Astrocyte (in vitro differentiated cells and primary cell): ENCODE data around the gene CEP97. TPM values are rescaled to one million over a fixed set of nuclear protein-coding genes. Genes with fewer than 3 reads are reported as not detected.
"Not testable (repeated sequence)": the region's sequence is repeated elsewhere in the genome, so short reads cannot be mapped to it uniquely, and the experiment has no call there.

Source experiments
- DNase-seq: peaks from one replicate; pipeline ENCODE4 v3.0.0-alpha.2; 2010; ENCODE audit warnings: low read depth
- FAIRE-seq: peaks from 2 replicates; lab custom pipeline; 2011; peaks lifted over from hg19 to GRCh38; lab: Jason Lieb, UNC
- H2AFZ ChIP-seq: 2 replicates; pipeline ENCODE4 v1.6.0; 2012; ENCODE audit warnings: low read depth, low read length, inconsistent platforms
- H3K27ac ChIP-seq: 2 replicates; pipeline ENCODE4 v1.5.1; 2011; ENCODE audit warnings: low read depth, low read length, inconsistent platforms
- H3K27me3 ChIP-seq: 2 replicates; pipeline ENCODE4 v1.6.0; 2011; ENCODE audit warnings: low read length, inconsistent platforms; ENCODE audit not compliant: insufficient read depth
- H3K36me3 ChIP-seq: 2 replicates; pipeline ENCODE4 v1.5.1; 2011; ENCODE audit warnings: low read length, inconsistent platforms; ENCODE audit not compliant: insufficient read depth
- H3K4me1 ChIP-seq: 2 replicates; pipeline ENCODE4 v1.5.1; 2011; ENCODE audit warnings: low read length, inconsistent platforms; ENCODE audit not compliant: insufficient read depth
- H3K4me2 ChIP-seq: 2 replicates; pipeline ENCODE4 v1.6.0; 2012; ENCODE audit warnings: low read length, inconsistent platforms
- H3K4me3 ChIP-seq: 2 replicates; pipeline ENCODE4 v1.5.1; 2011; ENCODE audit warnings: low read depth, mild to moderate bottlenecking, low read length, inconsistent platforms; ENCODE audit not compliant: insufficient read depth
- H3K79me2 ChIP-seq: 2 replicates; pipeline ENCODE4 v1.6.0; 2012; ENCODE audit warnings: mild to moderate bottlenecking, low read length, inconsistent platforms; ENCODE audit not compliant: insufficient read depth
- H3K9ac ChIP-seq: 2 replicates; pipeline ENCODE4 v1.6.0; 2012; ENCODE audit warnings: mild to moderate bottlenecking, low read length, inconsistent platforms
- H3K9me3 ChIP-seq: 2 replicates; pipeline ENCODE4 v1.5.1; 2012; ENCODE audit warnings: low read depth, mild to moderate bottlenecking, low read length, inconsistent platforms; ENCODE audit not compliant: insufficient read depth
- H4K20me1 ChIP-seq: 2 replicates; pipeline ENCODE4 v1.6.0; 2012; ENCODE audit warnings: low read length, inconsistent platforms; ENCODE audit not compliant: insufficient read depth
- H3K27ac Mint-ChIP-seq: one replicate; pipeline ENCODE4 v1.8.0; 2021; ENCODE audit warnings: mild to moderate bottlenecking, mixed read lengths; ENCODE audit not compliant: unreplicated experiment
- H3K27me3 Mint-ChIP-seq: one replicate; pipeline ENCODE4 v1.8.0; 2021; ENCODE audit warnings: low read depth, mixed read lengths; ENCODE audit not compliant: unreplicated experiment
- H3K36me3 Mint-ChIP-seq: one replicate; pipeline ENCODE4 v1.8.0; 2021; ENCODE audit warnings: low read depth, mixed read lengths; ENCODE audit not compliant: unreplicated experiment
- H3K4me1 Mint-ChIP-seq: one replicate; pipeline ENCODE4 v1.8.0; 2021; ENCODE audit warnings: low read depth, mixed read lengths; ENCODE audit not compliant: unreplicated experiment
- H3K4me3 Mint-ChIP-seq: one replicate; pipeline ENCODE4 v1.8.0; 2021; ENCODE audit warnings: mild to moderate bottlenecking, moderate library complexity, mixed read lengths; ENCODE audit not compliant: unreplicated experiment
- H3K9me3 Mint-ChIP-seq: one replicate; pipeline ENCODE4 v1.8.0; 2021; ENCODE audit warnings: mild to moderate bottlenecking, mixed read lengths; ENCODE audit not compliant: unreplicated experiment
- EZH2 ChIP-seq: IDR thresholded peaks from 2 replicates; pipeline ENCODE4 v1.6.1; 2012; ENCODE audit warnings: mild to moderate bottlenecking, low read length, inconsistent platforms; ENCODE audit not compliant: insufficient read depth
- total RNA-seq: library from RNA; stranded (reverse); gene quantifications from 2 replicates; pipeline ENCODE4 v1.2.1, GENCODE V29; 2021
- TF ChIP-seq, protein P1 (sequence below): IDR thresholded peaks from 2 replicates; pipeline ENCODE4 v1.5.1; 2011; ENCODE audit warnings: low read depth, mild to moderate bottlenecking, inconsistent platforms, low read length, moderate library complexity; ENCODE audit not compliant: insufficient read depth

CEP97 gene
- total RNA-seq, 1 donor from 2014 or later, result 11.5 TPM

GRCh38 chr3:101758224-101758623 lies 33.8 kb downstream of the CEP97 start:
- Histone ChIP-seq H3K9me3 (no peaks in the 10 kb centered on the region), H3K27me3 (no peaks in the 10 kb centered on the region), H3K79me2 (no peaks in the 10 kb centered on the region), H3K27ac (no peak overlapping the region), H4K20me1 (no peaks in the 10 kb centered on the region), H3K9ac (no peak overlapping the region), H2AFZ (no peak overlapping the region), H3K36me3 (peaks cover 32% of the 10 kb centered on the region), H3K4me1 (no peaks in the 10 kb centered on the region), H3K4me3 (no peak overlapping the region), H3K4me2 (no peak overlapping the region)
- peaks cover 21% of the 10 kb centered on the region for H3K36me3 Mint-ChIP-seq
- FAIRE-seq, result no peak
- TF ChIP-seq, protein P1, sequence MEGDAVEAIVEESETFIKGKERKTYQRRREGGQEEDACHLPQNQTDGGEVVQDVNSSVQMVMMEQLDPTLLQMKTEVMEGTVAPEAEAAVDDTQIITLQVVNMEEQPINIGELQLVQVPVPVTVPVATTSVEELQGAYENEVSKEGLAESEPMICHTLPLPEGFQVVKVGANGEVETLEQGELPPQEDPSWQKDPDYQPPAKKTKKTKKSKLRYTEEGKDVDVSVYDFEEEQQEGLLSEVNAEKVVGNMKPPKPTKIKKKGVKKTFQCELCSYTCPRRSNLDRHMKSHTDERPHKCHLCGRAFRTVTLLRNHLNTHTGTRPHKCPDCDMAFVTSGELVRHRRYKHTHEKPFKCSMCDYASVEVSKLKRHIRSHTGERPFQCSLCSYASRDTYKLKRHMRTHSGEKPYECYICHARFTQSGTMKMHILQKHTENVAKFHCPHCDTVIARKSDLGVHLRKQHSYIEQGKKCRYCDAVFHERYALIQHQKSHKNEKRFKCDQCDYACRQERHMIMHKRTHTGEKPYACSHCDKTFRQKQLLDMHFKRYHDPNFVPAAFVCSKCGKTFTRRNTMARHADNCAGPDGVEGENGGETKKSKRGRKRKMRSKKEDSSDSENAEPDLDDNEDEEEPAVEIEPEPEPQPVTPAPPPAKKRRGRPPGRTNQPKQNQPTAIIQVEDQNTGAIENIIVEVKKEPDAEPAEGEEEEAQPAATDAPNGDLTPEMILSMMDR, result no peak
- no peak for TF ChIP-seq EZH2
- H3K27me3 Mint-ChIP-seq, result no peaks in the 10 kb centered on the region
- H3K9me3 Mint-ChIP-seq, result peaks cover 2% of the 10 kb centered on the region
- DNase-seq, result no peak
- no peaks in the 10 kb centered on the region for H3K4me1 Mint-ChIP-seq
- no peak overlapping the region for H3K27ac Mint-ChIP-seq
- no peak overlapping the region for H3K4me3 Mint-ChIP-seq

DNA sequence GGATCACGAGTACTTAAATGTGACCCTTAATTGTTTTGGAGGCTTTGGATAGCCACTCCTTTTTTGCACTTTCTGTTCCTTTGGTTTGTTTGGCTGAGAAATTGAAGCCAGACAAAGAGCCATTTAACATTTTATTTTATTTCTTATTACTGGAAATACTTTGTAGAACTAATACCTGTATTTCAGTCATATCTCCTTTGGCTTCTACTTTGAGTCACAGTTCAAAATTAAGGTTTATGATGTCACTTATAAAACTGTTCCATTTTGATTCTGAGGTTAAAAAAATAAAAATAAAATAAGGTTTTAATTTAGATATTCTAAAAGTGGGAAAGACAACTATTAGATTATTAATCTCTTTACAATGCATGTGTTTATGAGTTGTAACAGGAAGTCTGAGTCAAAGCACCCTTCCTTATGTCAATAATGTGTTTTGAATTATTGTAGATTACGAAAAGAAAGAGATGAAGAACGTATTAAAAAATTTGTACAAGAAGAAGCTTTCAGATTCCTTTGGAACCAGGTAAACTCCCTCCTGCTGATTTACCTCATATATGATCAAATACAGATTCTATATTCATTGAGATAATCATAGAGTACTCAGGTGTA lies 37.7 kb downstream of the CEP97 start:
- no peak for TF ChIP-seq EZH2
- TF ChIP-seq, protein P1, result no peak
- H3K79me2 ChIP-seq, result no peaks in the 10 kb centered on the region
- Mint-ChIP-seq H3K27me3 (no peaks in the 10 kb centered on the region), H3K9me3 (peaks cover 2% of the 10 kb centered on the region), H3K36me3 (peaks cover 13% of the 10 kb centered on the region), H3K4me1 (no peaks in the 10 kb centered on the region), H3K27ac (no peak overlapping the region), H3K4me3 (no peak overlapping the region)
- H3K4me2 ChIP-seq, result no peak overlapping the region
- H3K27me3 ChIP-seq, result no peaks in the 10 kb centered on the region
- H4K20me1 ChIP-seq, result no peaks in the 10 kb centered on the region
- H3K27ac ChIP-seq, result no peak overlapping the region
- no peaks in the 10 kb centered on the region for H3K9me3 ChIP-seq
- no peaks in the 10 kb centered on the region for H3K4me1 ChIP-seq
- no peak overlapping the region for H3K9ac ChIP-seq
- H3K4me3 ChIP-seq, result no peak overlapping the region
- H2AFZ ChIP-seq, result no peak overlapping the region
- H3K36me3 ChIP-seq, result peaks cover 27% of the 10 kb centered on the region
- no peak for DNase-seq
- peak; percentile 50 for FAIRE-seq

DNA sequence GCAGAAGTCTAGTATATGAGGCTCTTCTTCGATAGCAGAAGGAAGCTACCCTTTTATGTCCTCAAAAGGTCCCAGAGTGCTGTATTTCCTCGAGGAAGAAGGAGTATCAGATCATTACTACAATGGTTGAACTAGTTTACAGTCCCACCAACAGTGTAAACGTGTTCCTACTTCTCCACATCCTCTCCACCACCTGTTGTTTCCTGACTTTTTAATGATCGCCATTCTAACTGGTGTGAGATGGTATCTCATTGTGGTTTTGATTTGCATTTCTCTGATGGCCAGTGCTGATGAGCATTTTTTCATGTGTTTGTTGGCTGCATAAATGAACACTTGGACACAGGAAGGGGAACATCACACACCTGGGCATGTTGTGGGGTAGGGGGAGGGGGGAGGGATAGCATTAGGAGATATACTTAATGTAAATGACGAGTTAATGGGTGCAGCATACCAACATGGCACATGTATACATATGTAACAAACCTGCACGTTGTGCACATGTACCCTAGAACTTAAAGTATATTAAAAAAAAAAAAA lies 53.4 kb downstream of the CEP97 start:
- FAIRE-seq, H3K4me3 Mint-ChIP-seq, H3K4me2 ChIP-seq, H3K36me3 Mint-ChIP-seq, H4K20me1 ChIP-seq, H3K4me3 ChIP-seq, H3K9ac ChIP-seq, H3K36me3 ChIP-seq, H2AFZ ChIP-seq, H3K27ac ChIP-seq, H3K4me1 Mint-ChIP-seq, DNase-seq, H3K9me3 Mint-ChIP-seq, H3K27me3 ChIP-seq, H3K27me3 Mint-ChIP-seq, H3K9me3 ChIP-seq: not testable (repeated sequence)
- Histone ChIP-seq H3K79me2 (peaks cover 28% of the 10 kb centered on the region), H3K4me1 (peaks cover 20% of the 10 kb centered on the region)
- H3K27ac Mint-ChIP-seq, result peak overlapping the region; percentile 29
